ENCODE data around the gene UBXN7.
"Not testable (repeated sequence)": the region's sequence is repeated elsewhere in the genome, so short reads cannot be mapped to it uniquely, and the experiment has no call there.

The UBXN7 gene

DNA sequence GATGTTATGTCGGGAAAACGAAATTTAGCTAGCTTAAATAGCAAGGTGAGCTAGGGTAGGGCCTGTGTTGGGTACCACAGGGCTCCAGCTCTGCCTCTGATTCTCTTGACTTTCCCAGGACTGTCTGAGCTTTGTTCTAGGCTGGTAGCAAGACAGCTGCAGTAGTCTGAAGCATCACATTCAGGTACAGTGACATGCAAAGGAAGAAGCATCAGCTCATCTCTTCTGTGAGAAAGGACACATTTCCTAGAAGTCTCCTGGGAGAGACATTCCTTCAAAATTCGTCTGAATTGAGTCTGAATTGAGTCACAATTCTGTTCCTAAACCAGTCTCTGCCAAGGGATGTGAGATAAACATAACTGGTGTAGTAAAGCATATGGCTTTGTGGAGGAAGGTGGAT lies 8.5 kb upstream of the UBXN7 start:
- no peaks in the 10 kb centered on the region for H3K4me1 Mint-ChIP-seq
- H3K9me3 Mint-ChIP-seq = no peaks in the 10 kb centered on the region
- no peaks in the 10 kb centered on the region for H3K36me3 Mint-ChIP-seq (ENCODE audit: low read depth)
- no peak overlapping the region for H3K27ac Mint-ChIP-seq
- no peaks in the 10 kb centered on the region for H3K27me3 Mint-ChIP-seq (ENCODE audit: low read depth)
- TF ChIP-seq, protein P1, sequence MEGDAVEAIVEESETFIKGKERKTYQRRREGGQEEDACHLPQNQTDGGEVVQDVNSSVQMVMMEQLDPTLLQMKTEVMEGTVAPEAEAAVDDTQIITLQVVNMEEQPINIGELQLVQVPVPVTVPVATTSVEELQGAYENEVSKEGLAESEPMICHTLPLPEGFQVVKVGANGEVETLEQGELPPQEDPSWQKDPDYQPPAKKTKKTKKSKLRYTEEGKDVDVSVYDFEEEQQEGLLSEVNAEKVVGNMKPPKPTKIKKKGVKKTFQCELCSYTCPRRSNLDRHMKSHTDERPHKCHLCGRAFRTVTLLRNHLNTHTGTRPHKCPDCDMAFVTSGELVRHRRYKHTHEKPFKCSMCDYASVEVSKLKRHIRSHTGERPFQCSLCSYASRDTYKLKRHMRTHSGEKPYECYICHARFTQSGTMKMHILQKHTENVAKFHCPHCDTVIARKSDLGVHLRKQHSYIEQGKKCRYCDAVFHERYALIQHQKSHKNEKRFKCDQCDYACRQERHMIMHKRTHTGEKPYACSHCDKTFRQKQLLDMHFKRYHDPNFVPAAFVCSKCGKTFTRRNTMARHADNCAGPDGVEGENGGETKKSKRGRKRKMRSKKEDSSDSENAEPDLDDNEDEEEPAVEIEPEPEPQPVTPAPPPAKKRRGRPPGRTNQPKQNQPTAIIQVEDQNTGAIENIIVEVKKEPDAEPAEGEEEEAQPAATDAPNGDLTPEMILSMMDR (IDR thresholded peaks at IDR 0.05; ENCODE audit: unreplicated experiment in 3 of 3) = no peak
- no peak overlapping the region for H3K4me3 Mint-ChIP-seq

DNA sequence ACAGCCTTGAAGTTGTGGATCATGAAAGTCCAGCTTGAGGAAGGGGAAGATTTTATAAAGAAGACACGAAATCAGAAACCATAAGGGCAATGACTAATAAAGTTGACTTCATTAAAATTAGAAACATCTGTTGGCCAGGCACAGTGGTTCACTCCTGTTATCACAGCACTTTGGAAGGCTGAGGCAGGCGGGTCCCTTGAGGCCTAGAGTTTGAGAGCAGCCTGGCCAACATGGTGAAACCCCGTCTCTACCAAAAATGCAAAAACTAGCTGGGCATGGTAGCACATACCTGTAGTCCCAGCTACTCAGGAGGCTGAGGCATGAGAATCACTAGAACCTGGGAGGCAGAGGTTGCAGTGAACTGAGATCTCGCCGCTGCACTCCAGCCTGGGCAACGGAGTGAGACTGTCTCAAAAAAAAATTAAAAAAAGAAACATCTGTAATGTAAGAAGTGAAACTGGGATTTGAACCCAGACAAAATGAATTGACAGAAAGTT lies 7.9 kb upstream of the UBXN7 start:
- H3K27me3 Mint-ChIP-seq (ENCODE audit: low read depth) = no peaks in the 10 kb centered on the region
- TF ChIP-seq, protein P1 (IDR thresholded peaks at IDR 0.05; ENCODE audit: unreplicated experiment in 3 of 3) = no peak
- H3K4me1 Mint-ChIP-seq = no peaks in the 10 kb centered on the region
- no peak overlapping the region for H3K4me3 Mint-ChIP-seq
- no peaks in the 10 kb centered on the region for H3K9me3 Mint-ChIP-seq
- no peak overlapping the region for H3K27ac Mint-ChIP-seq
- H3K36me3 Mint-ChIP-seq (ENCODE audit: low read depth) = no peaks in the 10 kb centered on the region

DNA sequence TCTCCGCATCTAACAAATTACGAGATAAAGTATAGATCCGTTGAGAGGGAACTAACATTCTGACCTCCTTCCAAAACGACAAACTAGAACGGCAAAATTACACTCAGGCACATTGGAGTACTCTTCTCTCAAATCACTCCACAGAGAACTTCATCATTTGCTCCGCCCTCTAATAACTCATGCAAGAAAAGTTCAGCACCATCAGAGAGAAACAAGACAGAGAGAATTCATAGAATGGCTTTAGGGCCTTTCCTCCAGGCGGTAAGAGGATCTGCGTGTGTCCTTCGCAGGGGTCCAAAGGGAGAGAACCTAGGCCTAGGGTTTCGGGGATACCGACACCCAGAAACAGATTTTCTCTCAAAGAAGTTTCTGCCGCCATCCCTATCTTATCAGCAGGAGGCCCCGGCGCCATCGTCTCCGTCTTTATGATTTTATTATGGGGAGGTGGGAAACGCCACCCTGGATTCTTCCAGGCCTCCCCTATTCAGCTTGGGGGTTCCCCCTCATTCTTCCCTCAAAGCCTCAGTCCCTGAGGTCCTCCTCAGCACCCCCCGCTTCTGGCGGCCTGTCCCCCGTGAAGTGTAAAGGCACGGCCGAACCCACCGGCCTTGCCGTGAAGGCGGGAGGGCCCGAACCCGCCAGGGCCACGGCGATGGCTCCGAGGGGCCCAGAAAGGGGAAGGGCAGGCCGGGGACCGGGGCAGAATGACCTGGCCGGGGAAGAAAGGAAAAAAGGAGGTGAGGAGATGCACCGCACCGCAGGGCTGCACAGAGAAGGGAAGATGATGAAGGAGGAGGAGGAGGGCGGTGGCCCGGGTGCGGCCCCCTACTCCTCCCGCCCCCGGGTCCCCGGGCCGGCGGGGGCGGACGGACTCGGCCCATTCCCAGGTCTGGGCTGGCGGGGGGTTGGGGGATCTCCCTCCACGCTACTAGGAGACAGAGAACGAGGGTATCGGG lies 768 bp downstream of the UBXN7 start:
- Mint-ChIP-seq H3K4me1 (peaks cover 10% of the 10 kb centered on the region), H3K27me3 (ENCODE audit: low read depth) (no peaks in the 10 kb centered on the region), H3K4me3 (peak overlapping the region; percentile 80 to 90 (median 85)), H3K9me3 (no peaks in the 10 kb centered on the region), H3K36me3 (ENCODE audit: low read depth) (peaks cover 11% of the 10 kb centered on the region), H3K27ac (peak overlapping the region; percentile 82 to 94 (median 88))
- TF ChIP-seq, protein P1 (IDR thresholded peaks at IDR 0.05; ENCODE audit: unreplicated experiment in 3 of 3) = no peak

DNA sequence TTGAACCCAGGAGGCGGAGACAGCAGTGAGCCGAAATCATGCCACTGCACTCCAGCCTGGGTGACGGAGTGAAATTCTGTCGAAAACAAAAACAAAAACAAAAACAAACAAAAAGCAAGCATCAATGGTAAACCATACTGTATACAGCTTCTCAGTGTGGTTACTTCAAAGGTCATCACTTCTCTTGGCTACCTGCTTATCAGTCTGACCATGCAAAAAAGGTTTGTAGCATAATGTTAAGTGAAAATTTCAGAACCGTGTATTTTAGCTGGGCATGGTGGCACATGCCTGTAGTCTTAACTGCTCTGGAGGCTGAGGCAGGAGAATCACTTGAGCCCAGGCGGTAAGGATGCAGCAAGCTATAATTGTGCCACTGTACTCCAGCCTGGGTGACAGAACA lies 4.2 kb downstream of the UBXN7 start:
- peaks cover 24% of the 10 kb centered on the region for H3K36me3 Mint-ChIP-seq (ENCODE audit: low read depth)
- no peaks in the 10 kb centered on the region for H3K27me3 Mint-ChIP-seq (ENCODE audit: low read depth)
- peak overlapping the region; percentile 17 to 25 (median 22) for H3K4me3 Mint-ChIP-seq
- H3K4me1 Mint-ChIP-seq = peaks cover 19% of the 10 kb centered on the region
- TF ChIP-seq, protein P1 (IDR thresholded peaks at IDR 0.05; ENCODE audit: unreplicated experiment in 3 of 3) = no peak
- H3K9me3 Mint-ChIP-seq = no peaks in the 10 kb centered on the region
- no peak overlapping the region for H3K27ac Mint-ChIP-seq

DNA sequence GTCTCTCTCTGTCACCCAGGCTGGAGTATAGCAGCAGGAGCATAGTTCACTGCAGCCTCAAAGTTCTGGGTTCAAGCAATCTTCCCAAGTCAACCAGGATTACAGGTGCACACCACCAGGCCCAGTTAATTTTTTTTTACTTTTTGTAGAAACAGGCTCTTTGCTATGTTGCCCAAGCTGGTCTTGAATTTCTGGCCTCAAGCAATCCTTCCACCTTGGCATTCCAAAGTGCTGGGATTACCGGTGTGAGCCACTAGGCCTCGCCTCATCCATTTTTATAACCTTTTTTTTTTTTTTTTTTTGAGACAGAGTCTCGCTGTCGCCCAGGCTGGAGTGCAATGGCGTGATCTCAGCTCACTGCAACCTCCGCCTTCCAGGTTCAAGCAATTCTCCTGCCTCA lies 7.8 kb downstream of the UBXN7 start:
- H3K4me1 Mint-ChIP-seq = peaks cover 15% of the 10 kb centered on the region

DNA sequence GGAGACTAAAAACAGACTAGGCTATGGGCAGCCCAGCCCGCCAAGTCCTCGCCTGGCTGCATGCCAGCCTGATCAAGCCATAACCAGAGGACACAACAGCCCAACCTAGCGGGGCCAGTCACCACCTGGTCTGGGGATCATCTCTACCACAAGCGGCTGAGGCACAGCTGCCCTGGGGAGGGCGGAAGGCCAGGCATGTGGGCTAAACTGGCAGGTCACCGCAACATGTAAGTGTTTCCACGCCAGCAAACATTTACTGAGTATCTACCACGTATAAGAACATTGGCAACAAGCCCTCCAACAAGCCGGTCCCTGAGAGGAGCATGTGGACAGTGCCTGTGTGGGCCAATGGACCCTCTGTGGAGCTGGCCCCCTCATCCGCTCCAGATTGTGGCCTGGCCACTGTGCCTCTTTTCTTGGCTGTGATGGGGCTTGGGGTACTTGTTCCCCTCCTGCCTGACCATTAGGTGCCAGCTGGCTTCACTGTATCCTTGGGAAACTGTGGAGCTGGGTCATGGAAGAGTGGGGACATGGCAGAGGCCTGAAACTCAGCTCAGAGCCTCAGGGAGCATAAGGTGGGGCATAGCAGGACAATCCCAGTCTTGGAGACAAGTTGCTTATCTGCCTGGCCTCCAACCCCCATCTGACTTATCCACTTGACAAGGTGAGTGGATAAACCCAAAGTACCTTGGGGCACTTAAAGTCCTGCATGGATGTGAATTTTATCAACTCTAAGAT lies 9.0 kb downstream of the UBXN7 start:
- H3K27me3 Mint-ChIP-seq (ENCODE audit: low read depth) = no peaks in the 10 kb centered on the region
- peak overlapping the region; percentile 11 to 36 (median 35) for H3K27ac Mint-ChIP-seq
- peaks cover 12% of the 10 kb centered on the region for H3K9me3 Mint-ChIP-seq
- H3K36me3 Mint-ChIP-seq (ENCODE audit: low read depth) = peaks cover 47% of the 10 kb centered on the region
- H3K4me1 Mint-ChIP-seq = peaks cover 15% of the 10 kb centered on the region
- H3K4me3 Mint-ChIP-seq = no peak overlapping the region
- TF ChIP-seq, protein P1 (IDR thresholded peaks at IDR 0.05; ENCODE audit: unreplicated experiment in 3 of 3) = no peak

More for the DNA sequence above, 7.8 kb downstream of the UBXN7 start:
- H3K27ac Mint-ChIP-seq; H3K4me3 Mint-ChIP-seq; H3K9me3 Mint-ChIP-seq; H3K27me3 Mint-ChIP-seq (ENCODE audit: low read depth): not testable (repeated sequence)
- peaks cover 39% of the 10 kb centered on the region for H3K36me3 Mint-ChIP-seq (ENCODE audit: low read depth)

DNA sequence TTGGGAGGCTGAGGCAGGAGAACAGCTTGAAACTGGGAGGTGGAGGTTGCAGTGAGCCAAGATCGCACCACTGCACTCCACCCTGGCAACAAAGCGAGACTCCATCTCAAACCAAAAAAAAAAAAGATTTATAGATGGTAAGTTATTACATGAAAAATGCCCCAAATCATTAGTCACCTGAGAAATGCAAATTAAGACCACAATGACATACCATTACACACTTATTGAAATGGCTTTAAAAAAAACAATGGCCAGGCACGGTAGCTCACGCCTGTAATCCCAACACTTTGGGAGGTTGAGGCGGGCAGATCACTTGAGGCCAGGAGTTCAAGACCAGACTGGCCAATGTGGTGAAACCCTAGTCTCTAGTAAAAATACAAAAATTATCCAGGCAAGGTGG lies 10.6 kb downstream of the UBXN7 start:
- not testable (repeated sequence) for H3K27ac Mint-ChIP-seq; H3K4me3 Mint-ChIP-seq; H3K27me3 Mint-ChIP-seq (ENCODE audit: low read depth)
- H3K4me1 Mint-ChIP-seq = peaks cover 15% of the 10 kb centered on the region
- peaks cover 19% of the 10 kb centered on the region for H3K9me3 Mint-ChIP-seq
- peaks cover 52% of the 10 kb centered on the region for H3K36me3 Mint-ChIP-seq (ENCODE audit: low read depth)

All from nephron (organoid).